GM12891 (cell line): ENCODE measurements around the gene PPP1R14D.

ENCODE experiments used
- DNase-seq: peaks from one replicate; pipeline ENCODE4 v3.0.0; 2011; ENCODE audit warnings: low spot score; ENCODE audit not compliant: insufficient read length
- FAIRE-seq: peaks from 2 replicates; lab custom pipeline; 2011; peaks lifted over from hg19 to GRCh38; lab: Jason Lieb, UNC
- PAX5 ChIP-seq: IDR thresholded peaks from 2 replicates; pipeline ENCODE4 v1.6.1; 2011; ENCODE audit warnings: low read length, moderate library complexity, mild to moderate bottlenecking; ENCODE audit not compliant: insufficient read depth, severe bottlenecking
- POLR2A ChIP-seq: IDR thresholded peaks from 2 replicates; pipeline ENCODE4 v1.6.1; 2011; ENCODE audit warnings: low read depth, low read length, control low read depth
- POLR2AphosphoS5 ChIP-seq: IDR thresholded peaks from 2 replicates; pipeline ENCODE4 v1.6.1; 2011; ENCODE audit warnings: low read depth, low read length, control low read depth
- POU2F2 ChIP-seq: IDR thresholded peaks from 2 replicates; pipeline ENCODE4 v1.6.1; 2011; ENCODE audit warnings: low read depth, mild to moderate bottlenecking, control low read depth, low read length, moderate library complexity
- SPI1 ChIP-seq: IDR thresholded peaks from 2 replicates; pipeline ENCODE4 v1.6.1; 2011; ENCODE audit warnings: low read depth, low read length, control low read depth
- TAF1 ChIP-seq: IDR thresholded peaks from 2 replicates; pipeline ENCODE4 v1.6.1; 2011; ENCODE audit warnings: low read depth, low read length, control low read depth

The PPP1R14D gene

GRCh38 chr15:40789119-40789518 lies 39.4 kb downstream of the PPP1R14D start:
- no peak for TF ChIP-seq SPI1
- no peak for TF ChIP-seq TAF1
- no peak for TF ChIP-seq POLR2AphosphoS5
- no peak for TF ChIP-seq POLR2A
- TF ChIP-seq POU2F2 = no peak
- no peak for TF ChIP-seq PAX5
- DNase-seq (no peak), FAIRE-seq (no peak)

- DNase-seq (no peak), FAIRE-seq (no peak)
- no peak for TF ChIP-seq POLR2AphosphoS5
- TF ChIP-seq SPI1 = no peak
- no peak for TF ChIP-seq TAF1
- no peak for TF ChIP-seq PAX5
- no peak for TF ChIP-seq POU2F2
- TF ChIP-seq POLR2A = no peak
Observed at GRCh38 chr15:40787991-40788390, 40.5 kb downstream of the PPP1R14D start.

- FAIRE-seq (no peak), DNase-seq (no peak)
- TF ChIP-seq TAF1 (no peak), PAX5 (no peak), POU2F2 (no peak), POLR2A (no peak), POLR2AphosphoS5 (no peak), SPI1 (no peak)
Observed at GRCh38 chr15:40787344-40787841, 41.1 kb downstream of the PPP1R14D start.

- no peak for FAIRE-seq
- DNase-seq = no peak
- no peak for TF ChIP-seq POU2F2
- TF ChIP-seq POLR2AphosphoS5 = no peak
- TF ChIP-seq POLR2A = no peak
- TF ChIP-seq SPI1 = no peak
- no peak for TF ChIP-seq TAF1
- no peak for TF ChIP-seq PAX5
Observed at GRCh38 chr15:40785814-40786213, 42.7 kb downstream of the PPP1R14D start.

- TF ChIP-seq POLR2A (no peak), PAX5 (no peak), TAF1 (no peak), POLR2AphosphoS5 (no peak), SPI1 (no peak), POU2F2 (no peak)
- DNase-seq (no peak), FAIRE-seq (no peak)
Observed at GRCh38 chr15:40785164-40785563, 43.3 kb downstream of the PPP1R14D start.

GRCh38 chr15:40782609-40783227 lies 45.8 kb downstream of the PPP1R14D start:
- FAIRE-seq = peak; percentile 99
- DNase-seq = peak; percentile 64
- TF ChIP-seq PAX5 (no peak), POLR2A (no peak), TAF1 (no peak), POU2F2 (no peak), POLR2AphosphoS5 (no peak), SPI1 (no peak)

- FAIRE-seq (no peak), DNase-seq (no peak)
- TF ChIP-seq PAX5 = no peak
- TF ChIP-seq POLR2A = no peak
- TF ChIP-seq SPI1 = no peak
- no peak for TF ChIP-seq TAF1
- TF ChIP-seq POU2F2 = no peak
- TF ChIP-seq POLR2AphosphoS5 = no peak
Observed at GRCh38 chr15:40776537-40777141, 51.9 kb downstream of the PPP1R14D start.

- no peak for TF ChIP-seq SPI1
- no peak for TF ChIP-seq PAX5
- TF ChIP-seq POU2F2 = no peak
- no peak for TF ChIP-seq TAF1
- no peak for TF ChIP-seq POLR2A
- no peak for TF ChIP-seq POLR2AphosphoS5
- no peak for DNase-seq
- FAIRE-seq = no peak
Observed at GRCh38 chr15:40775740-40776536, 52.6 kb downstream of the PPP1R14D start.

- DNase-seq (no peak), FAIRE-seq (no peak)
- TF ChIP-seq POU2F2 (no peak), POLR2AphosphoS5 (no peak), POLR2A (no peak), SPI1 (no peak), TAF1 (no peak), PAX5 (no peak)
Observed at GRCh38 chr15:40775007-40775406, 53.5 kb downstream of the PPP1R14D start.
